B cell (primary cell): ENCODE data around the gene CRELD2.

Experiments
- EZH2 ChIP-seq: IDR thresholded peaks from 2 replicates; pipeline ENCODE4 v1.6.1; 2012; ENCODE audit warnings: borderline replicate concordance, low read depth, mild to moderate bottlenecking, moderate library complexity, low read length; ENCODE audit not compliant: insufficient read depth, poor library complexity, severe bottlenecking
- TF ChIP-seq, protein P1 (sequence below): fragments of 200-600 bp; IDR thresholded peaks from one replicate; pipeline ENCODE4 v1.8.0; 2022; ENCODE audit warnings: antibody characterized with exemption, mild to moderate bottlenecking

DNA sequence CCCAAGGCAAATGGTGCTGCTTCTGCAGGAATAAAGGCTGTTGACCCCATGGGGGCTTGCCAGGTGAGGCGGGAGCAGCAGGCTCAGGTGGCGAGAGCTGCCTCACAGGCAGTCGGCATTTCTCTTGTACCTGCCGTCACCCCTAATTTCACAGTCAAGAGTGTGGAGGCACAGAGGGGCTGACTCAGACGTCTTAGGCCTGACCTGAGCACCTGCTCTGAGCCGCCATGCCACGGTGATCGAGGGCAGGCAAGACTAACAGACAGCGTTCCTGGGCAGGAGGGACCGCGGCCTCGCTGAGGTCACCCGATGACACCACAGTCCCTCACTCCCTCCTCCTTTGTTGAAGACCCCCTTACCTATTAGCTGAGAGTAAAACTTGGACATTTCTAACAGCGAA is 5.4 kb upstream of the CRELD2 start:
- TF ChIP-seq, protein P1, sequence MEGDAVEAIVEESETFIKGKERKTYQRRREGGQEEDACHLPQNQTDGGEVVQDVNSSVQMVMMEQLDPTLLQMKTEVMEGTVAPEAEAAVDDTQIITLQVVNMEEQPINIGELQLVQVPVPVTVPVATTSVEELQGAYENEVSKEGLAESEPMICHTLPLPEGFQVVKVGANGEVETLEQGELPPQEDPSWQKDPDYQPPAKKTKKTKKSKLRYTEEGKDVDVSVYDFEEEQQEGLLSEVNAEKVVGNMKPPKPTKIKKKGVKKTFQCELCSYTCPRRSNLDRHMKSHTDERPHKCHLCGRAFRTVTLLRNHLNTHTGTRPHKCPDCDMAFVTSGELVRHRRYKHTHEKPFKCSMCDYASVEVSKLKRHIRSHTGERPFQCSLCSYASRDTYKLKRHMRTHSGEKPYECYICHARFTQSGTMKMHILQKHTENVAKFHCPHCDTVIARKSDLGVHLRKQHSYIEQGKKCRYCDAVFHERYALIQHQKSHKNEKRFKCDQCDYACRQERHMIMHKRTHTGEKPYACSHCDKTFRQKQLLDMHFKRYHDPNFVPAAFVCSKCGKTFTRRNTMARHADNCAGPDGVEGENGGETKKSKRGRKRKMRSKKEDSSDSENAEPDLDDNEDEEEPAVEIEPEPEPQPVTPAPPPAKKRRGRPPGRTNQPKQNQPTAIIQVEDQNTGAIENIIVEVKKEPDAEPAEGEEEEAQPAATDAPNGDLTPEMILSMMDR, result no peak
- no peak for TF ChIP-seq EZH2
